ENCODE results near the gene MYO1E.

The MYO1E gene

DNA sequence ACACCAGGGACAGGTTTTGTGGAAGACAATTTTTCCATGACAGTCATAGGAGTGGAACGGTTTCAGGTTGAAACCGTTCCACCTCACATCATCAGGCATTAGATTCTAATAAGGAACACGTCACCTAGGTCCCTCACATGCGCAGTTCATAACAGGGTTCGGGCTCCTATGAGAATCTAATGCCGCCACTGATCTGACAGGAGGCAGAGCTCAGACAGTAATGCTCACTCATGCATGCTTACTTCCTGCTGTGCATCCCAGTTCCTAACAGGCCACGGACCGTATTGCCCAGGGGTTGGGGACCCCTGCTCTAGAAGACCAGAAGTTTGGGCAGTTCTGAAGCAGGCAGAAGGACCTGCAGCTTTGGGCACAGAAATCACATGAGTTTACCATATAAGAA, 61.5 kb downstream of the MYO1E start:
- TF ChIP-seq CTCF (IDR thresholded peaks at IDR 0.05; ENCODE audit: insufficient read depth, low read depth, low read length, missing control alignments): no peak
- DNase-seq (ENCODE audit: low read depth): no peak
- H3K4me3 ChIP-seq (ENCODE audit: low read length): no peak overlapping the region

GRCh38 chr15:59309405-59309804, 63.3 kb downstream of the MYO1E start:
- TF ChIP-seq CTCF (IDR thresholded peaks at IDR 0.05; ENCODE audit: insufficient read depth, low read depth, low read length, missing control alignments): no peak
- DNase-seq (ENCODE audit: low read depth): no peak
- no peak overlapping the region for H3K4me3 ChIP-seq (ENCODE audit: low read length)

GRCh38 chr15:59307165-59307537, 65.5 kb downstream of the MYO1E start:
- no peak for DNase-seq (ENCODE audit: low read depth)
- TF ChIP-seq CTCF (IDR thresholded peaks at IDR 0.05; ENCODE audit: insufficient read depth, low read depth, low read length, missing control alignments): no peak
- H3K4me3 ChIP-seq (ENCODE audit: low read length): no peak overlapping the region

DNA sequence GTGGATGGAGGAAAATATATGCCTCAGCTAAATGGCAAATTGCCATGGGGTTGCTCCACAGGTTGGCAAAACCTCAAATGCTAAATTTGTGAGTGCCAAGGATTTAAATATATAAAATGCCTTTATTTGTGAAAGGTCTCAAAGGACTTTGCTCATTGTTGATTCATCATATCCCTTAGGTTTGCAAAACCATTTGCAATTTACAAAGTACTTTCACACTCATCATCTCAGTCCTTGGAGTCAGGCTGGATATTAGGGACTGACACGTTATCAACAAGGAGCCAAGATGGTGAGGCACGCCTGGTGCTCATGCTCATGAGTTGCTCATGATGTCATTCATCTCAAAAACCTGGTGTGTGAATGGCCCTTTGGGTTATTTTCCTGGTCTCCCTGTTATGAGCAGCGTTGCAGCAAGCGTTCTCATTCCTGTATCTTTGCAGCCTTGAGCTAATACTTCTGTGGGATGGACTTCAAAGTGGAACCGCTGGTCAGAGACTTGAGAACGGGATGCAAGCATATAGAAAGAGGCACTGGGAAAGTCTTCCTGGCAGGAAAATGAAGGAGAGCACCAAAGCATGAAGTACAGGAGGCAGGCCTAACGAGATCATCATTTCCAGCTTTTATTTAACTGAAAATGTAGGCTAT, 66.0 kb downstream of the MYO1E start:
- peak; percentile 93 for DNase-seq (ENCODE audit: low read depth)
- H3K4me3 ChIP-seq (ENCODE audit: low read length): no peak overlapping the region
- TF ChIP-seq CTCF (IDR thresholded peaks at IDR 0.05; ENCODE audit: insufficient read depth, low read depth, low read length, missing control alignments): no peak

DNA sequence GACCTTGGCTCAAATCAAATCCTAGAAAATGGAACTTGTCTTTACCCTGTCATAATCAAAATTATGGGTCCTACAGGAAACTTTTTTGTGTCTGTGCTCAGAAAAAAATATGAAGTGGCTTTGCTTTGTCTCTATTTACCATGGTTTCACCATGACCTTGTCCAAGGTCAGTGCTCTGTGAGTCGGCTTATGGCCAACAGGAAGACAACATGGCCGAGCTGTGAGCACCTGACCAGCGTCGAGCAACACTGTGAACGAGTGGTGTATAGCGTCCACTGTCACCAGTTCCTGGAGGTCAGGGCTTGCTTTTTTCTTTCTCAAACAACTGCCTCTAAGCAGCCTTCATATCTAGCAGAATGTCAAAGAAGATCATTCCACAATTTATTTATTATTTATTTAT, 67.9 kb downstream of the MYO1E start:
- DNase-seq (ENCODE audit: low read depth): no peak
- H3K4me3 ChIP-seq (ENCODE audit: low read length): no peak overlapping the region
- no peak for TF ChIP-seq CTCF (IDR thresholded peaks at IDR 0.05; ENCODE audit: insufficient read depth, low read depth, low read length, missing control alignments)

DNA sequence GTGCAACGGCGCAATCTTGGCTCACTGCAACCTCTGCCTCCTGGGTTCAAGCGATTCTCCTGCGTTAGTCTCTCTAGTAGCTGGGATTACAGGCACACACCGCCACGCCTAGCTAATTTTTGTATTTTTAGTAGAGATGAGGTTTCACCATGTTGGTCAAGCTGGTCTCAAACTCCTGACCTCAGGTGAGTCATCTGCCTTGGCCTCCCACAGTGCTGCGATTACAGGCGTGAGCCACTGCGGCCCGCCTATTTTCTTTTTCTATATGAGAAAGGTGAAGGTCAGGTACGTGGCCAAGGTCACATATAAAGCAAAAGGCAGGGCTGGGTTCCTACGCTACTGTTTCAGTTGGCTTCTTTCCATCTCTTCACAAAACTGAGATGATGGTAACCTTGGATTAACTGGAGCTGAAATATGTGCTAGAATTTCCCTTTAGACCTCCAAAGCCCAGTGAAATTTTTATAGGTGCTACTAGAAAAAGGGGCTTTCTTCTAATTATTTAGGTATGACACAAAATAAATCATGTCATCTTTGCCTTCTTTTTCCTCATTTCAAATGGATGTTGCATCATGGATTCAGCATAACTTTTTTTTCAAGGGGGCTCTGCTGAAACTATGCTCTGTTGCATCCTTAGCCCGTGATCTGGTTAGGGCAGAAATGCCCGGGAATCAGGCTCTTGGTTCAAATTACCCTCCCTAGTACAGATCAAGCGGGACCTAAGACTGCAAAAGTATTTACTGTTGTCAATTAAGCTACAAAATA, 68.5 kb downstream of the MYO1E start:
- no peak for TF ChIP-seq CTCF (IDR thresholded peaks at IDR 0.05; ENCODE audit: insufficient read depth, low read depth, low read length, missing control alignments)
- no peak for DNase-seq (ENCODE audit: low read depth)

DNA sequence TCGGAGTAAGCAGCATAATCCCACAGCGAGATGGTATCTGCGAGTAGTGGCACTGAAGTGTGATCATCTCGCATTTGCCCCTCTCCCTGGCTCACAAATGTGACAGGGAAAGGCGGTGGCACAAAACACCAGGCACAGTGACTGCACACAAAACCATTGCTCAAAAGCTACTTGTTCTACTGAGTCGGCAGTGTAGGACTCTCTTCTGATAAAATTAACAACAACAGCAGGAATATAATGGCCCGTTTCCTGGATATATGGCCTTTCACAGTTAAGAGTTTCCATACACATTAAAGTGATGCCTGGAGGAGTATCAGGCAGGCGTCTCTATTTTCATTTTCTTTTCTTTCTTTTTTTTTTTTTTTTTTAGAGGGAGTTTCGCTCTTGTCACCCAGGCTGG, 69.0 kb downstream of the MYO1E start:
- no peak overlapping the region for H3K4me3 ChIP-seq (ENCODE audit: low read length)
- no peak for DNase-seq (ENCODE audit: low read depth)
- TF ChIP-seq CTCF (IDR thresholded peaks at IDR 0.05; ENCODE audit: insufficient read depth, low read depth, low read length, missing control alignments): no peak

More for the DNA sequence above, 68.5 kb downstream of the MYO1E start:
- H3K4me3 ChIP-seq (ENCODE audit: low read length): no peak overlapping the region

All from epithelial cell of esophagus (primary cell).